GM23338 (cell line): ENCODE measurements around the gene CLGN.

Experiments used
- CREB1 ChIP-seq: fragments of 250-450 bp; sonication (Bioruptor Pico); IDR thresholded peaks from 2 replicates; pipeline ENCODE4 v1.5.0; 2020; ENCODE audit warnings: low read depth, mild to moderate bottlenecking, moderate library complexity
- EZH2 ChIP-seq: fragments of 200-600 bp; sonication (generic); IDR thresholded peaks from one replicate; pipeline ENCODE4 v1.8.0; 2017; ENCODE audit warnings: antibody characterized with exemption, mild to moderate bottlenecking, low read depth; ENCODE audit not compliant: unreplicated experiment
- POLR2AphosphoS5 ChIP-seq: IDR thresholded peaks from 2 replicates; pipeline ENCODE4 v1.6.1; 2016; ENCODE audit warnings: antibody characterized with exemption, low read depth
- TF ChIP-seq, protein P1 (sequence below), 2 experiments: fragments of 200-600 bp in 1 of 2; sonication (generic) in 1 of 2; conservative IDR thresholded peaks; 2 replicates each; pipeline versions ENCODE4 v1.5.1 to v1.6.1; 2016 to 2017; ENCODE audit warnings: antibody characterized with exemption in 2 of 2, low read depth in 2 of 2, mild to moderate bottlenecking in 2 of 2, moderate library complexity in 1 of 2
- TF ChIP-seq, protein P2 (sequence below): IDR thresholded peaks from 2 replicates; pipeline ENCODE4 v1.6.1; 2016; ENCODE audit warnings: antibody characterized with exemption

DNA sequence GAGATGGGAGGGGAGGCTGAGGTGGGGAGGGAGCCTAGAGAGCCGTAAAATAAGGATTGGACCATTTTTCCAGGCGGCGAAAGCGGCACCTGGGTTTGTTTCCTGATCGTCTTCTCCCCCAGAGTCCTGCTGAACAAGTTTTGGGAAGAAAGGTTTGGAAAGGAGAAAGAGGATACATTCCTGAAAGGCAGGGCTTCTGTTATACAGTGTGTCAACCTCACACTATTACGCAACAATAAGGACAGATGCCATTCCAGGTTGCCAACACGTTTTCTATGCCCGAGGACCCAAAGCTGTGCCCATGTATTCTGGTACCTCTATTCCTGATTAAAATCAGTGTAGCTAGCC lies 53.3 kb downstream of the CLGN start:
- TF ChIP-seq, protein P1, sequence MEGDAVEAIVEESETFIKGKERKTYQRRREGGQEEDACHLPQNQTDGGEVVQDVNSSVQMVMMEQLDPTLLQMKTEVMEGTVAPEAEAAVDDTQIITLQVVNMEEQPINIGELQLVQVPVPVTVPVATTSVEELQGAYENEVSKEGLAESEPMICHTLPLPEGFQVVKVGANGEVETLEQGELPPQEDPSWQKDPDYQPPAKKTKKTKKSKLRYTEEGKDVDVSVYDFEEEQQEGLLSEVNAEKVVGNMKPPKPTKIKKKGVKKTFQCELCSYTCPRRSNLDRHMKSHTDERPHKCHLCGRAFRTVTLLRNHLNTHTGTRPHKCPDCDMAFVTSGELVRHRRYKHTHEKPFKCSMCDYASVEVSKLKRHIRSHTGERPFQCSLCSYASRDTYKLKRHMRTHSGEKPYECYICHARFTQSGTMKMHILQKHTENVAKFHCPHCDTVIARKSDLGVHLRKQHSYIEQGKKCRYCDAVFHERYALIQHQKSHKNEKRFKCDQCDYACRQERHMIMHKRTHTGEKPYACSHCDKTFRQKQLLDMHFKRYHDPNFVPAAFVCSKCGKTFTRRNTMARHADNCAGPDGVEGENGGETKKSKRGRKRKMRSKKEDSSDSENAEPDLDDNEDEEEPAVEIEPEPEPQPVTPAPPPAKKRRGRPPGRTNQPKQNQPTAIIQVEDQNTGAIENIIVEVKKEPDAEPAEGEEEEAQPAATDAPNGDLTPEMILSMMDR (conservative IDR thresholded peaks at IDR 0.05; ENCODE audit: low read depth in 2 of 2): no peak
- no peak for TF ChIP-seq CREB1 (CRISPR knock-in tag)
- no peak for TF ChIP-seq EZH2
- TF ChIP-seq, protein P2, sequence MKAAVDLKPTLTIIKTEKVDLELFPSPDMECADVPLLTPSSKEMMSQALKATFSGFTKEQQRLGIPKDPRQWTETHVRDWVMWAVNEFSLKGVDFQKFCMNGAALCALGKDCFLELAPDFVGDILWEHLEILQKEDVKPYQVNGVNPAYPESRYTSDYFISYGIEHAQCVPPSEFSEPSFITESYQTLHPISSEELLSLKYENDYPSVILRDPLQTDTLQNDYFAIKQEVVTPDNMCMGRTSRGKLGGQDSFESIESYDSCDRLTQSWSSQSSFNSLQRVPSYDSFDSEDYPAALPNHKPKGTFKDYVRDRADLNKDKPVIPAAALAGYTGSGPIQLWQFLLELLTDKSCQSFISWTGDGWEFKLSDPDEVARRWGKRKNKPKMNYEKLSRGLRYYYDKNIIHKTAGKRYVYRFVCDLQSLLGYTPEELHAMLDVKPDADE: no peak
- no peak for TF ChIP-seq POLR2AphosphoS5
